Mammary epithelial cell (primary cell): ENCODE results near the gene RD3L.

ENCODE experiments used
- CTCF ChIP-seq, 2 donors: IDR thresholded peaks in 1 of 2; conservative IDR thresholded peaks in 1 of 2; 2 replicates each; pipeline ENCODE4 v1.5.1; 2011 to 2012; ENCODE audit warnings: inconsistent platforms in 2 of 2, low read length in 2 of 2, mild to moderate bottlenecking in 2 of 2, control low read depth in 1 of 2, low read depth in 1 of 2; ENCODE audit not compliant: insufficient read depth in 1 of 2; ENCODE audit errors: extremely low read depth in 1 of 2
- EZH2 ChIP-seq: IDR thresholded peaks from 2 replicates; pipeline ENCODE4 v1.6.1; 2012; ENCODE audit warnings: low read length, inconsistent platforms, borderline replicate concordance

- no peak for TF ChIP-seq CTCF (conservative IDR thresholded peaks at IDR 0.05 in 1 of 2, IDR thresholded peaks at IDR 0.05 in 1 of 2; ENCODE audit: extremely low read depth in 1 of 2, insufficient read depth in 1 of 2, low read depth in 1 of 2, low read length in 2 of 2)
- no peak for TF ChIP-seq EZH2
Measured at GRCh38 chr14:103974575-103974974, 32.2 kb upstream of the RD3L start.
